NCI-H82 (cell line): ENCODE data around the gene ADARB2.
"Not testable (repeated sequence)": the region's sequence is repeated elsewhere in the genome, so short reads cannot be mapped to it uniquely, and the experiment has no call there.

Experiments used
- DNase-seq: peaks from one replicate; lab custom pipeline; 2025; lab: John Stamatoyannopoulos, UW

The ADARB2 gene

DNA sequence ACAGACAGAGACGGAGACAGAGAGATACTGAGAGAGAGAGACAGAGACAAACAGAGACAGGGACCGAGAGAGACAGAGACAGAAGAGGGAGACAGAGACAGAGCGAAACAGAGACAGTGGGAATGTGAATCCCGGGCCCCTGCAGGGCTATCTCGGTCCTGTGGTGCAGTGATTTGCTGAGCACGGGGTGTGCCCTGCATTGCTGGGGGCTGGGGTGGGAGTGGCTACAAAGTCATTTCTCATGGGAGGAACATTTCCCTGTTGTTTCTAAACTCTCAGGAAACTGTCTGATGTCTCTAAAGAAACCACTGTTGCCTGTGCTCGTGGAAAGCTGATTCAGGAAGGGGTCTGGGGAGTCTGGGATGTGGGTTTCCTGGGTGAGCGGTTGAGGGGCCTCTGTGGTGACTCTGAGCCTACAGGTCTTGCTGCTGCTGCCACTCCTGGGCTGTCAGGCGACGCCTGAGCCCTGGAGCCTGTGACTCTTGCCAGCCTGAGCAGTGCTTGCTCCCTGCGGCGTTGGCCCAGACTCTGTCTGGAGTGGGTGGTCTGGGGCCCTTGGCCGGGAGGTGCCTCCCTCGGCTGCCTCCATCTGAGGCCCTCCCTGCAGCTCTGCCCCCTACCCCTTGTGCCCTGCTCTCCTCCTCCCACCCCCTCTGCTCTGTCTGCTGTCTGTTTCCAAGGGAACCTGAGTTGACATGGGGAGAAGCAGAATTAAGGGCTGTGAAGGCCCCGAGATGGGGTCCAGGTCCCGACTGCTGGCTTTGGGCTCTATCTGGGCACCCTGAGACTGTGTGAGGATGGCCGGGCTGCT, 389.2 kb downstream of the ADARB2 start:
- no peak for DNase-seq

DNA sequence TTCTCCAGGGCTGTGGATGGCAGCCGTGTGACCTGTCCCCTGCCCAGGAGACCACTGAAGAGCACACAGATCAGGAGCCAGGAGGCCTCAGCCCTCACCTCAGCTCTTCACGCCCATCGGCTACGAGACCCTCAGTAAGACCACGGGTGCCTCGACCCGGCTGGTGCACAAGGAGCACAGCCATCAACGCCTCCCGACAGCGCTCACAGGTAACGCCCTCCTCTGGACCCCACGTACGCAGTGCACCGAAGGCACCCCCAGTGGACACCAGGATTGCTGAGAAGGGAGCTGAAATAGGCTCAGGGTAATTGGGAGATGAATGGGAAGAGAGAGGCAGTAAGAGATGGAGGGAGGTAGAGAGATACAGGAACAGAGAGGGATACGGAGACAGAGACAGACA, 389.8 kb downstream of the ADARB2 start:
- no peak for DNase-seq

DNA sequence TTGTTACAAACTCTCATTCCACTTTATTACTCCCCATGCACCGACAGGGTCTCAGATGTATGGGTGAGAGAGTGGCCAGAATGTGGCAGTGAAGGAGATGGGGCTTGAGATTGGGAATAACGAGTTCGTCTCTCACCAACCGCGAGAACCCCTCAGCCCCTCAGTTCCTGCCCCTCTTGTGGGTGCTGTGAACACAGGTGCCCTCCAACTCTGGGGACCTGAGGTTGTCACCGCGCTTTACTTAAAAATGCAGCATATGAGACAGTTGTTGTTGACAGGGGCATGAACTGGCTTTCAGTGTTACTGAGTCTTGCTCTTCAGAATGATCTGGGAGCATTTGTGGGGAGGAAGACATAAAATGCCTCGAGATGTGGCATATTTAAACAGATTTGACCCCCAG, 391.1 kb downstream of the ADARB2 start:
- no peak for DNase-seq

DNA sequence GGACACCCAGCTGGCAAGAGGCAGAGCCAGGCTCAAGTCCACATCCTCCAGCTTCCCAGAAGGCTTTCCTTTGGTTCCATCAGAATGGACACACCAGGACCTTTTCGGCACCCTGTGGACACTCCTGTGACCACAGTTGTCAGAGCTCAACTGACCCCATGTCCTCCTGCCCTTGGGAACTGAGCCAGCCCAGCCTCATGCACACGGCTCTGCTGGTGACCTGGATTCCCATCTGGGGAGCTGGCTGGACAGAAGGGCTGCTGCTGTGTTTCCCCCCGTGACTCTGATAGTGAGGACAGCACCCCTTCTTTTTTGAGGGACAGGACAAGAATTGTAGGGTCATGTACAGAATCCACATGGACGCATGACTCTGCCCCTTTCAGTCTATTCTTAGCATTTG, 392.0 kb downstream of the ADARB2 start:
- no peak for DNase-seq

DNA sequence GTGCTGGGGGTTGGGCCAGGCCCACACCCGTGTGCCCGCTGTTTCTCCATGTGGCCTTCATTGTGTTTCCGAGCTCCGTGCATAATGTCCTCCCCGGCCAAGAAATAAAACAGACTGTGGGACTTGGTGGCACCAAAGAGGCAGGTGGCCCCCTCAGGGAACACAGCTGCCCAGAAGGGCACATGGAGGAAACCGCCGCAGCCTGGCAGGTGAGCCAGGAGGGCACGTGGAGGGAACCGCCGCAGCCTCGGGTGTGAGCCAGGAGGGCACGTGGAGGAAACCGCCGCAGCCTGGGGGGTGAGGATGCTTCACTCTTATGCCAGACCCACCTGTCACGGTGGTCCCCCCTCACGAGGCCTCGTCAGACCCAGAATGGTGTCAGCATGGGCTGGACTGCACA, 392.5 kb downstream of the ADARB2 start:
- DNase-seq = no peak

DNA sequence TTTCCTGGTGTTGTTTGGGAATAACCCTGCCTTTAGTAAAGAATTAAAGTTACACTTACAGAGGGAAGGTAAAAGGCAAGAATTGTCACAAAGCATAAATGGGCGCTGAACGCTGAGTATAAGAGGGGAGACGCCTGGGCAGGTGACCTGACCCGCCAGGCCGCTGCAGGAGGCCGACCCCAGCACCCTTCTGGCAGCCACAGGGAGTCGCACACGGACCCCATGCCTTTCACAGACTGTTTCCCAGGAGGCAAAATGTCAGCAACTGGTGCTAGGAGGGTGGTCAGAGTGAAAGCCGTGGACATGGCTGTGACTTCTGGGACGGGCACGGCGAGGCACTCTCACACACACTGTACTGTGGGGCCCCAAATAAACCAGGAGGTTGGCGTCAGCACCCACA, 392.9 kb downstream of the ADARB2 start:
- no peak for DNase-seq

DNA sequence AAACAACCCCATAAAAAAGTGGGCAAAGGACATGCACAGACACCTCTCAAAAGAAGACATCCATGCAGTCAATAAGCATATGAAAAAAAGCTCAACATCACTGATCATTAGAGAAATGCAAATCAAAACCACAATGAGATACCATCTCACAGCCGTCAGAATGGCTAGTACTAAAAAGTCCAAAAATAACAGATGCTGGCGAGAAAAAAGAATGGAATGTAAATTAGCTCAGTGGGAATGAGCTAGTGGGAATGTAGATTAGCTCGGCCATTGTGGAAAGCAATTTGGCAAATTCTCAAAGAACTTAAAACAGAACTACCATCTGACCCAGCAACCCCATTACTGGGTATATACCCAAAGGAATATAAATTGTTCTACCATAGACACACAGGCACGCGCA, 394.1 kb downstream of the ADARB2 start:
- no peak for DNase-seq

DNA sequence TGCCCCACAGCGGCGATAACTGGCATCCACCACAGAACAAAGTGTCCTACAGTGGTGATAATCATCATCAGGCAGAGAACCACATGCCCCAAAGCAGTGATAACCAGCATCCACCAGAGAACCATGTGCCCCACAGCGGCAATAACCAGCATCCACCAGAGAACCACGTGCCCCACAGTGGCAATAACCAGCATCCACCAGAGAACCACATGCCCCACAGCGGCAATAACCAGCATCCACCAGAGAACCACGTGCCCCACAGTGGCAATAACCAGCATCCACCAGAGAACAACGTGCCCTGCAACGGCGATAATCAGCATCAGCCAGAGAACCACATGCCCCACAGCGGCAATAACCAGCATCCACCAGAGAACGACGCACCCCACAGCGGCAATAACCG, 396.3 kb downstream of the ADARB2 start:
- not testable (repeated sequence) for DNase-seq

DNA sequence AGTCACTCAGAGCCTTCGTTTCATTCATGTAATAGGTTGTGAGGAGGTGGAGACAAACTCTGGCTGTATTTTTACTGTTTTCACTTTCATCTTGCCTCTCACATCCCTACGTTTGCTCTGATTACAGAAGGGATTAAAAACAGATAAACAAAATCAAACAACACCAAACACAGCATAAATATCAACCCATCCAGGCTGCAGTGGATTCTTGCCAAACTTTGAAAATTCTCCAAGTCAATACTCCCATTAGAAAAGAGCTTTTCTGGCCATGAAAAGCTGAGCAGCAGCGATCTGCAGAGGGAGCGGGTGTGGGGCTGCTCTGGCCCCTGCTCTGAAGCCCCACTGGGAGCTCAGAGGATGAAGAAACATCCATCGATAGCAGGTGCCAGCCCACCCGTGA, 397.9 kb downstream of the ADARB2 start:
- DNase-seq = no peak

DNA sequence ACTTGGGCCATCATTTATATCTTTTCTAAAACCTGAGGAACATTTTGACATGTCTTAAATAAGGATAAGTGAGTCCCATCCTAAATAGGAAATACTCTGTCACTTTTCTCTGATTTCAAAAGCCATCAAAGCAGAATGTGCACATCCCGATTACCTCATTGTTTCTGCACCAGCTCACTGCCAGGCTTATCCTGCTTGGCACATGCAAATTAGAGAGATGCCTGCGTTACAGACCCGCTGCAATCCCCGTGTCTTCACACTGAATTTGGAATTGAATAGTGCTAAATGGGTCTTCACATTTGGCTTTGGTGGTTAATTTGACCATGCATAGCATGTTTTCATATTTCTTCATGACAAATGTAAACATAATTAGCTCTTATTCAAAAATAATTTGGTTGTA, 401.7 kb downstream of the ADARB2 start:
- DNase-seq = no peak

DNA sequence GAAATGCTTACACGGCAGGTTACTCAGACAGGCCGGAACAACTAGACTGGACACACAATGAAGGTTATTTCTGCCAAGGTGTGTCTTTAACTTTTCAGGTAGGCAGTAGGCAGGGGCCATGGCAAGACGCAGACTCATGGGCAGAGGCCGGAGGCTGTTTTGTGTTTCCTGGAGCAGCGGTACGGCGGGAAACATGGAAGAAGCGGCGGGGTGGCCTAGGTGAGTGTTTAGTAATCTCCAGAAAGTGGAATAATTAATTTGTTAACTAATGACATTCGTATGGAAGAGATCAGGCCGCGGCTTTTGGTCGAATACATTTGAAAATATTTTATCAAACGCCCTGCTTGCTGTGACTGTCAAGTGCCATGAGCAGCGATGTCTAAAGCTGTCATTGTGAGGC, 403.3 kb downstream of the ADARB2 start:
- no peak for DNase-seq

DNA sequence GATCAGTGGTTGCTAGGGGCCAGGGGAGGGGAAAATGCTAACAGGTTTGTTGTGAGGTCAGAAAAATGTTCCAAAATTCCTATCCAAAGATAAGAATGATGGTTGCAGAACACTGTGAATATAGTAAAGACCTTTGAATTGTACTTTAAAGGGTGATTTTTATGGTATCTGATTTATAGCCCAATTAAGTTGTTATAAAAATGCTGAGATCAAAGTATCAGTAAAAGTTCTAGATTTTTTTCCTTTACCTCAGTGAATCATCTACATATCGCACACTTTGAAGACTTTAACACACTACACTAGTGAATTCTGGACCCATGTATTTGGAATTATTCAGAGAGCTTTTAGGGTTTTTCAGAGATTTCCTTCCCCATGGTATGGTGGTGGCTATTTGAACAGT, 405.8 kb downstream of the ADARB2 start:
- DNase-seq = no peak

DNA sequence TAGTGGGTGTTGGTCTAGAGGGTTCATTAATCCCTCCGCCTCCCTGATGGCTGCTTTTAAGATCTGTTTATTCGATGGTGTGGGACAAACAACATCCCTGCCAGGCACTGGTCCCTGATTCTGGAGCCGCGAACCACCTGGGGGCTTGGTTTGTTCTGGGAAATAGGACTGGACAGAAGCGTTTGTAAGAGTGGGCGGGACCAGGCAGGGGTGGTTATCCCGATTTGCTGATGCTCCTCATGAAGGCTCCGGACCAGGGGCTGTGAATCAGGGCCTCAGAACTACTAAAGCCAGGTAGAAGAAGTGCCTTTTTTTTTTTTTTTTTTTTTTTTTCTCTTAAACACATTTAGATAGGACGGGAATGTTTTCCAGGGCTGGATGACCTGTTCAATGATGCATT, 407.7 kb downstream of the ADARB2 start:
- no peak for DNase-seq

DNA sequence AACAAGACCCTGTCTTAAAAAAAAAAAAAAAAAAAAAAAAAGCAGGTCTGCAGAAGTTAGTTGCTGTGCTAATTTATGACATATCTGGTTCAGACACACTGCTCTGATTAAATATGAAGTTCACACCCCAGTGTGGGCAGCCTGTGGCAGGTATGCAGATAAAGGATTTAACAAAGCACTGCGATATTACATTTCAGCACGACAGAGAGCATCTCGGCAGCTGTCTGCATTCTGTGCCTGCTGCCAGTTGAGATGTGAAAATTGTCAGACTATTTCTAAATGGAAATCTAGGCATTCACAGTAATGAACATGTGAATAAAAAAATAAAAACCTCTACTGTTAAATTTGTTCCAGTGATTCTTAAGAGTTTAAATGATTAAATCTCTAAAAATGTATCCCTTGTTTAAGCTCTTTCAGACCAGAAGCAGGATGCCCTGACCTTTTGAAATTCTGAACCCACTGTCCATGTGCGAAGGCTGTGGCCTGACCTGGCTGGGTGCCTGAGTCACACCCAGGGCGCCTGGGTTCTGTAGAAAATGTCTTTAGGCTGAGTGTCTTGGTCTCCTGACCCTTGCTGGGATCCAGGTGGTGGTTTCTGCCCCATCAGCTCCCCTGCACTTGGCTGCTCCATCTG, 408.2 kb downstream of the ADARB2 start:
- no peak for DNase-seq

DNA sequence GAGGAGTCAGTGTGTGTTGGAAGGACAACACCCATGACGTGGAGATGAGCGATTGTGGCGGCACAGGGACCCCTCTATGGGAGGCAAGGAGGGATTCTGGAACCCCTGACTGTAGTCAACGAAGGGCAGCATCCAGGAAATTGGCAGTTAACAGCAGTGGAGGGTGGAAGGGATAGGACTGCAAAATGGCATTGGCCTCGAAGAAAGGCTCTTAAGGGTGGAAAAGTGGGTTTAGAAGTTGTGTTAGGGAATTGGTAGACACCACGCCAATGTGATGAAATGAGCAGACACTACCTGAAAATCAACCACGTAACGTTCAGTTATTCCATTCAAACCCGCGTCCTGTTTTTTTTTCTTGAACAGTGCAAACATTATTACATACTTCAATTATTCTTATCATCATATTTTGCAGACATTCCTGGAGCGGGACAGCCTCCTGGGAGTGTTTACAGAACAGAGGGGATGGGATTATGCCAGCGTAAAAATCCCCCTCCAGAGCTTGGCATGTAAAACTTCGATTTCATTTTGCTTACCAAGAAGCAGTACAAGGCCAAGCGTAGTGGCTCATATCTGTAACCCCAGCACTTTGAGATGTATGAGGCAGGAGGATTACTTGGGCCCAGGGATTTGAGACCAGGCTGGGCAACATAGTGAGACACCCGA, 409.0 kb downstream of the ADARB2 start:
- no peak for DNase-seq

DNA sequence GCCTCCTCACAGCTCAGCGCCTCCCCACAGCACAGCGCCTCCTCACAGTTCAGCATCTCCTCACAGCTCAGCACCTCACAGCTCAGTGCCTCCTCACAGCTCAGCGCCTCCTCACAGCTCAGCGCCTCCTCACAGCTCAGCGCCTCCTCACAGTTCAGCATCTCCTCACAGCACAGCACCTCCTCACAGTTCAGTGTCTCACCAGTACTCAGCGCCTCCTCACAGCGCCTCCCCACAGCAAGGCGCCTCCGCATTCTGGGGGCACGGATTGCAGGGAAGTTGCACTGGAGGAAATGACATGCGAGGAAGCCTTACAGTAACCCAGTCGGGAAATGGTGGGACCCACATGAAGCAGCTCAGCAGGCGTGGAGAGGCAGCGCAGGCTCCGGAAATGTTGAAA, 409.6 kb downstream of the ADARB2 start:
- no peak for DNase-seq

DNA sequence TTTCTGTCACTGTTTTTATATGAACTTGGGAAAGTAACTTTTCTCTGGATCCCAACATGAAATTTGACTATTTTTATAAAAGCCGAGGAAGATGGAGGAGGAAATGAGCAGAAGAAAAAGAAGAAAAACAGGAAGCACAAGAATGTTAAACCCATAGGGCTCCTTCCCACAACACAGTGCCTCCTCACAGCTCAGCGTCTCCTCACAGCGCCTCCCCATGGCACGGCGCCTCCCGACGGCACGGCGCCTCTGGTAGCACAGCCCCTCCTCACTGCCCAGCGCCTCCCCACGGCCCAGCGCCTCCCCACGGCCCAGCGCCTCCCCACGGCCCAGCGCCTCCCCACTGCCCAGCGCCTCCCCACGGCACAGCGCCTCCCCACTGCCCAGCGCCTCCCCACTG, 410.8 kb downstream of the ADARB2 start:
- not testable (repeated sequence) for DNase-seq

DNA sequence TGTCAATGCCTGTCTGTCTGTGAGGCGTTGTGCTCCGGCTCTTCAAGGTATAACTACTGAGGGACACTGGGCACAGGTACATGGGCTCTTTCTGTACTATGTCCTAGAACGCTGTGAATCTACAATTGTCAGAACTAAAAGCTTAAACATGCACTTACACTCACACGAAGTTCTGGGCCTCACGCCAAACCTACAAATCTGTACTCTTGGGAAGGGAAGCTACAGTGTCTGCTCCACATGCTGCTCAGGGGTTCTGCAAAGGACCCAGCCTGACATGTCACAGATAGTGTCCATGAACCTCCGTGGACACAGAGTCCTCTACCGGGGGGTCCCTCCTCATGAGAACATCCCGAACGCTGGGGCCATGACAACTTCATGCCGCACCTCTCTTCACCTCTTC, 412.4 kb downstream of the ADARB2 start:
- DNase-seq = no peak

DNA sequence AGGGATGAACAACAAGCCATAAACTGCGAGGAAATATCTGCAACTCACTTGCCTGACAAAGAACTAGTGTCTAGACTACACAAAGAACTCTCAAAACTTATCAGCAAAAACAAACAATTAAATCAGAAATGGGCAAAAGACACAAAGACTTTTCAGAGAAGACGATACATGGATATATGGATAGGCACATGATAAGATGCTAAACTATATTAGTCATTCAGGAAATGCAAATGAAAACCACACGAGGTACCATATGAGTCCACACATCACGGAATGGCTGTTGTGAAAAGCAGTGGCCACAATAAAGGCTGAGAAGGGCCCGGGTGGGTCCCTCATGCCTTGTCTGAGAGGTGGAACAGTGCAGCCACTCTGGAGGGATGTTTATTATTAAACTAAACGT, 413.4 kb downstream of the ADARB2 start:
- no peak for DNase-seq

DNA sequence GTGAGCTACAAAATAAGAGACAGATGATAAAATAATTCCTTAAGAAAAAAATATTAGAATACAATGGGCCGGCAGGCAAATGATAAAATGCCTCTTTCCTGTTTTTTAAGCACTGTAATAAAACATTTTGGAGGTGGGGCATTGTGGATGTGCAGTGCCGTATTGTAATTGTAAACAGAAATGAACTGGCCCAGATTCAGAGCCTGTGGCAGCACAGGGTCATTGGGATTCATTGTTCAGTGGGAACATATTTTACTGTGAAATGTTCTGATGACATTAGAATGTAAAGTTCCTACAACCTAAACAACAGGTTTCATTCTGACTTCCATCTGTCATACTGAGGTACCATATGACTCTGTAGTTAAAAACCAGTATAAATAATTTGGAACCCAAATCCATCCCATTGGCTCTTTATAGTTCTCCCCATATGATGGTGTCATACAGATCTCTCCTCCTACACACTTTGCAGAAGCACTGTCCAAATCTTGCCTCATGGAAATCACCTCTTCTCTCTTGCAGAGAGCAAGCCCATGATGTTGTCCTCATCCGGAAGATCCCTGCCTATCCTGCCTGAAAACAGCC, 416.5 kb downstream of the ADARB2 start:
- DNase-seq = no peak

DNA sequence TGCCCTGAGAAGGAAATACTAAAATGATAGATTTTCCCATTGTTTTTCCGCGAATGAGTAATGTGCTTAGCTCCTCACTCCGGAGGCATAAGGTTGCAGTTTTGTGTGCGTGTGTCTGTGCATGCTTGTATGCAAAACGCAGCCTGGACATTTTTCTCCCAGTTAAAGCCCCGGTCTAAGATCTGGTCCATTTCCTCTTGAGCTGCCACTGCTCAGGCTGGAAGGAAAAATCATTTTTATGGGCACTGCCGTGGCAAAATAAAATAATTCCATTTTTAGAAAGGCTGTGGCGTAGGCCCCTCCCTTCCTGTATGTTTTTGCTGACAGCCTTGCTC, 420.5 kb downstream of the ADARB2 start:
- DNase-seq = no peak

DNA sequence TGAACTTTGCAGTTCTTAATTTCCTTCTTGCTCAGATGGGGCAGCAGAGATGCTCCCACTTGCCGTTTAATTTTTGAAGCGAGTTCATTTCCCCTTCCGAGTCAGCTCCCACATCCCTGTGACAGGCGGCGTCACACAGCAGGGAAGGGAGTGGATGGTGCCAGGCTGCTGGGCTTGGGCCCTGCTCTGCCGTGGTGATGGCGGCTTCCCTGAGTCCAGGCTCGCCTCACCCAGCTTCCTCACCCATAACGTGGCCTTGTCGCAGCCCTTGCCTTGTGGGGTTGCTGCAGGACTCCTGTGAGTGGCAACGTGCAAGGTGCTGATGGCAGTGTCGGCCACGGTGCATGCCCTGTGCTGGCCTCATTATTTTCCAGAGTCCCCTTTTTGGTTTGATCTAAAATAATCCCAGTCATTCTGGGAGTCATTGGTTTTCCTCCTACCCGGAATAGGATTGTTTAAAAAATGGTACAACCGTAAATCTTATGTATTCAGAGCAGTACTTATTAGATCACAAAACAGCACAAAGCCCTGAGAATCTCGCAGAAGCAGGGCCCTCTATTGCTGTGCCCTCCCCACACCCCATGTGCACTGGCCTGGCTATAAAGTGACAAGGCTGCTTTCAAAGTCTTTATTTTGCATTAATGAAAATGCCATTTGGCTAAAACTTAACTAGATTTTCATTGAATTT, 421.1 kb downstream of the ADARB2 start:
- DNase-seq = no peak

DNA sequence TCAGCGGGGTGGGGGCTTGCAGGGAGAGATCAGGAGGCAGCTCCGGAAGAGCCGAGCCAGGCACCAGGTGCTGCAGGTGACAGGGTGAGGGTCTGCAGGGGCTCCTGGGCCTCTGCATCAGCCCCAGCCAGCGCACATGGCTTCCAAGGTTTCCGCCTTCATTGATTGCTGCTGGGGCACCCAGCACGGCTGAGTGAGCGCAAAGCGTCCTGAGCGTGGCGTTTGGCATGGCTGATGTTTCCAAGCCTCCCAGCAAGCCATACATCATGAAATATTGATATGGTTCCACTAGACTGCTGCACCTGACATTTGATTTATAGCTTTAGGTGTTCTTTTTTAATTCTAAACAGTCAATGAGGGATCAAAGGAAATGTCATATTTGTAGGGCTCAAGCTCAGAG, 422.1 kb downstream of the ADARB2 start:
- DNase-seq = no peak
